Measurements from ENCODE around the gene GGACT.

Gene GGACT

DNA sequence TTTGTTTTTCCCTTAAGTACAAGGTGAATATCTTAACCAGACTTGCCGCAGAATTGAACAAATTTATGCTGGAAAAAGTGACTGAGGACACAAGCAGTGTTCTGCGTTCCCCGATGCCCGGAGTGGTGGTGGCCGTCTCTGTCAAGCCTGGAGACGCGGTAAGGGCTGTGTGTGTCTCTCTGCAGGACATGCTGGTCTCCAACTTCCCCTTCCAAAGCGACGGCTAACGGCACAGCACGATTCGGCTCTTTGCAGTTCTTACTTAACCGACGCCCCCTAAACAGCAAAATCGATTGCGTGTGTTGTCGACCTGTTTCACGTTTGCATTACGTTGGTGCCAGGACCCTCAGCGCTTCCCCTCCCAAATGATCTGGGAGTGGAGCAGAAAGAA lies 73.2 kb downstream of the GGACT start:
- H3K4me3 ChIP-seq (ENCODE audit: low read depth, low read length): no peak overlapping the region
- no peak for DNase-seq (ENCODE audit: low read depth)
- TF ChIP-seq, protein P1, sequence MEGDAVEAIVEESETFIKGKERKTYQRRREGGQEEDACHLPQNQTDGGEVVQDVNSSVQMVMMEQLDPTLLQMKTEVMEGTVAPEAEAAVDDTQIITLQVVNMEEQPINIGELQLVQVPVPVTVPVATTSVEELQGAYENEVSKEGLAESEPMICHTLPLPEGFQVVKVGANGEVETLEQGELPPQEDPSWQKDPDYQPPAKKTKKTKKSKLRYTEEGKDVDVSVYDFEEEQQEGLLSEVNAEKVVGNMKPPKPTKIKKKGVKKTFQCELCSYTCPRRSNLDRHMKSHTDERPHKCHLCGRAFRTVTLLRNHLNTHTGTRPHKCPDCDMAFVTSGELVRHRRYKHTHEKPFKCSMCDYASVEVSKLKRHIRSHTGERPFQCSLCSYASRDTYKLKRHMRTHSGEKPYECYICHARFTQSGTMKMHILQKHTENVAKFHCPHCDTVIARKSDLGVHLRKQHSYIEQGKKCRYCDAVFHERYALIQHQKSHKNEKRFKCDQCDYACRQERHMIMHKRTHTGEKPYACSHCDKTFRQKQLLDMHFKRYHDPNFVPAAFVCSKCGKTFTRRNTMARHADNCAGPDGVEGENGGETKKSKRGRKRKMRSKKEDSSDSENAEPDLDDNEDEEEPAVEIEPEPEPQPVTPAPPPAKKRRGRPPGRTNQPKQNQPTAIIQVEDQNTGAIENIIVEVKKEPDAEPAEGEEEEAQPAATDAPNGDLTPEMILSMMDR (conservative IDR thresholded peaks at IDR 0.05; ENCODE audit: low read depth, low read length): no peak

GRCh38 chr13:100514788-100515409 lies 73.7 kb downstream of the GGACT start:
- TF ChIP-seq, protein P1 (conservative IDR thresholded peaks at IDR 0.05; ENCODE audit: low read depth, low read length): peak; percentile 100
- peak; percentile 89 for DNase-seq (ENCODE audit: low read depth)
- no peak overlapping the region for H3K4me3 ChIP-seq (ENCODE audit: low read depth, low read length)

DNA sequence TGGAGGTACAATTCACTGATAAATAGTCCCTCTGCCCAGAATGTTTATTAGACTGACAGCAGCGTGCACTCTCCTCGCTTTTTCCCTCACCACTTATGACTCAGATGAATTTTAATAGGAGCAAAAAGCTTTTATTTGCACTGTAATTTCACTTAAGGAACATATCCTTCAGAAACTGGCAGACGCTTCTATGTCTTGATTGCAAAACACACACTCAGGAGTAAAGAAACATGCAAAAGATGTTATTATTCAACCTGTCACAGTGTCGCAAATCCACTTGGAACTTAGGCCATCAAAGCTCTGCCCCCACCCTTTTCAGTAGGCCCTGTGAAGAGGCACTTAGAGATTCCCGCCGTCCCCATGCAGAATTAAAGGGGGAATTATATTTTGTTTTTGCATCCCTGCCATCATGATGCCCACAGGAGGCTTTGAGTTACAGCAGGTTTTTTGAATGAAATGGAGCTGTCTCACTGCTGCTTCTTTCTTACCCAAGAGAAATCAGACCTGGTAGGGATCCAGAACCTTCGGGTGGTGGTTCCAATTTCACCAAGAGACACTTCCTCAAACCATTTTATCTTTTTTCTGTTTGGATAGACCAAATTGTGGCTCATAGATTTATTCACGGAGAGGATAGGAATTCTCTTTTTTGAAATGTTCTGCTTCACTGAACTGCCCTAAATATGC lies 74.5 kb downstream of the GGACT start:
- no peak overlapping the region for H3K4me3 ChIP-seq (ENCODE audit: low read depth, low read length)
- TF ChIP-seq, protein P1 (conservative IDR thresholded peaks at IDR 0.05; ENCODE audit: low read depth, low read length): no peak
- DNase-seq (ENCODE audit: low read depth): peak; percentile 56

GRCh38 chr13:100513171-100513570 lies 75.4 kb downstream of the GGACT start:
- no peak overlapping the region for H3K4me3 ChIP-seq (ENCODE audit: low read depth, low read length)
- peak; percentile 47 for DNase-seq (ENCODE audit: low read depth)
- TF ChIP-seq, protein P1 (conservative IDR thresholded peaks at IDR 0.05; ENCODE audit: low read depth, low read length): no peak

DNA sequence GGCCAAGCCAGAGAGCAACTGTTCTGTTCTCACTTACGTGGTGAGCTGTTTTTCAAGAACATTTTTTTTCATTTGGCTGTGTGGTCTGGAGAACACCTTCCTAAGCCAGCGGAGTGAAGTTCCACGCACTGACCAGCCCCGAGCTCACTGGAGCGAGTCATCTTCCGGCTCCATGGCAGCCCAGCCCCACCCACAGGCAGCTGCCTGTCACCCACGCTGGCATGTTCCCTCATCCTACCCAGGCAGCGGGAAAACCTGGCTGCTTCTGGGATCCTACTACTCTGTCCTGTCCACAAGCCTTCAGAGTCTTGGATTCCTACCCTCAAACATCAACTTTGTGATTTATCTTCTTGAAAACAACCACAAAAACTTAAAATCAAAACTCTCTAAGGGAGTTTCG lies 76.2 kb downstream of the GGACT start:
- DNase-seq (ENCODE audit: low read depth): peak; percentile 67
- H3K4me3 ChIP-seq (ENCODE audit: low read depth, low read length): no peak overlapping the region
- TF ChIP-seq, protein P1 (conservative IDR thresholded peaks at IDR 0.05; ENCODE audit: low read depth, low read length): no peak

GRCh38 chr13:100511466-100511865 lies 77.1 kb downstream of the GGACT start:
- no peak overlapping the region for H3K4me3 ChIP-seq (ENCODE audit: low read depth, low read length)
- TF ChIP-seq, protein P1 (conservative IDR thresholded peaks at IDR 0.05; ENCODE audit: low read depth, low read length): no peak
- no peak for DNase-seq (ENCODE audit: low read depth)
